ENCODE measurements around the gene UBE2D4.
"Not testable (repeated sequence)": the region's sequence is repeated elsewhere in the genome, so short reads cannot be mapped to it uniquely, and the experiment has no call there.

Gene UBE2D4

GRCh38 chr7:43960933-43961332, 34.7 kb downstream of the UBE2D4 start:
- no peak for DNase-seq

DNA sequence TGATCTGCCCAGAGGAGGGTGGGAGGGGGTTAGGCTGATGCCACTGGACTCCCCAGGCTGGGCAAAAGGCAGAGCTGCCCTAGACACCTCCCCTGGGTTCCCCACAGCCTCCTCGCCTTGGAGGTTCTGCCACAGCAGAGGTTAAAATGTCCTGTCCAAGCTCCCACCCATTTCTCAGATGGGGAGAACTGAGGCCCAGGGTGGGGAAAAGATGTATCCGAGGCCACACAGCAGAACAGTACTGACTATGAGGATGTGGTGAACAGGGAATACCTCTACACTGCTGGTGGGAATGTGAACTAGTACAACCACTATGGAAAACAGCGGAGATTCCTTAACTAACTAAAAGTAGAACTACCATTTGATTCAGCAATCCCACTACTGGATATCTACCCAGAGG, 40.2 kb downstream of the UBE2D4 start:
- not testable (repeated sequence) for DNase-seq

GRCh38 chr7:43968172-43969040, 42.2 kb downstream of the UBE2D4 start:
- not testable (repeated sequence) for DNase-seq

DNA sequence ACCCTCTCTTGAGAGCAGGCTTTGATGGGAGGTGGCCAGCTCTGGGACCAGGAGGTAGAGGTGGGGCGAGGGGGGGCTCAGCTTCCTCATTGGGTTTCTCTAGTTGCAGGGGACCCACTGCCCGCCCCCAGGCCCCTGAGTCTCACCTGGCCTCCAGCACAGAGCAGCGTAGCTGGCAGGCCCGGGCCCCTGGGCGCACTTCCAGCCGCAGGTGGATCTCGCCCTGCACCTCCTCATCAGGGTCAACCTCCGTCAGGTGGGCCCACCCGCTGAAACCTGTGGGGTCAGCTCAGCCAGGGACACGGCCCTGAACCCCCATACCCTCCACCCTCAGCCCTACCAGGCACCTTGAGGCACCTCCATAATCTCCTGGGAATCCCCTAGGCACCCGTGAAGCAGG, 43.4 kb downstream of the UBE2D4 start:
- DNase-seq, result not testable (repeated sequence)

DNA sequence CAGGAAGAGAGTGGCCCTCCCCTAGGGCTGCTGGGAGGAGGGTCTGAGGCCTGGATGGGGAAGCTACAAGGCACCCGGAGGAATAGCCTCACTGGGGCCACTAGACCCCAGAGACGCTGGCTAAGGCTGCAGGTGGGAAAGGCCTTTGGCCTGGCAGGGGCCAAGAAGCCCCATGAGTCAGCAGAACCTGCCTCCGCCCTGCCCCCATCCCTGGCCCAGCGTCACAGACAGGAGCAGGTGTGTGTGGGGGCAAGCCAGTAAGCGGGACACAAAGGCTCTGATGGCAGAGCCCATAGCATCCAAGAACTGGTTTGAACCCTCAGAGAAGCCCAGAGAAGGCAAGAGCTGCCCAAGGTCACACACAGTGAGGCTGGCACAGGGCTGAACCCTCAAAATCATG, 44.5 kb downstream of the UBE2D4 start:
- DNase-seq, result not testable (repeated sequence)

DNA sequence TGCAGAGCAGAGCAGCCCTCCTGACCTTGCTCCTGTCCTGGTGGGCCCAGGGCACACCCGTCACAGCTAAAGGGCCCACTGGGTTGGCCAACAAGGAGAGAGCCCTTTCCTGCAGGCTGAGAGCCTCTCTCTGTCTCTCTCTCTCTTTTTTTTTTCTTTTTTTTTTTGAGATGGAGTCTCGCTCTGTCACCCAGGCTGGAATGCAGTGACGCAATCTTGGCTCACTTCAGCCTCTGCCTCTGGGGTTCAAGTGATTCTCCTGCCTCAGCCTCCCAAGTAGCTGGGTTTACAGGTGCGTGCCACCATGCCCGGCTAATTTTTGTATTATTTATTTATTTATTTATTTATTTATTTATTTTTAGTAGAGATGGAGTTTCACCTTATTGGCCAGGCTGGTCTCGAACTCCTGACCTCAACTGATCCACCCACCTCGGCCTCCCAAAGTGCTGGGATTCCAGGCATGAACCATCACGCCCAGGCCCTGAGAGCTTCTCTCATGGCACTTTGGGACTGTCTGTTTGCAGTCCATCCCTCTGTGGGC, 47.9 kb downstream of the UBE2D4 start:
- DNase-seq, result not testable (repeated sequence)

DNA sequence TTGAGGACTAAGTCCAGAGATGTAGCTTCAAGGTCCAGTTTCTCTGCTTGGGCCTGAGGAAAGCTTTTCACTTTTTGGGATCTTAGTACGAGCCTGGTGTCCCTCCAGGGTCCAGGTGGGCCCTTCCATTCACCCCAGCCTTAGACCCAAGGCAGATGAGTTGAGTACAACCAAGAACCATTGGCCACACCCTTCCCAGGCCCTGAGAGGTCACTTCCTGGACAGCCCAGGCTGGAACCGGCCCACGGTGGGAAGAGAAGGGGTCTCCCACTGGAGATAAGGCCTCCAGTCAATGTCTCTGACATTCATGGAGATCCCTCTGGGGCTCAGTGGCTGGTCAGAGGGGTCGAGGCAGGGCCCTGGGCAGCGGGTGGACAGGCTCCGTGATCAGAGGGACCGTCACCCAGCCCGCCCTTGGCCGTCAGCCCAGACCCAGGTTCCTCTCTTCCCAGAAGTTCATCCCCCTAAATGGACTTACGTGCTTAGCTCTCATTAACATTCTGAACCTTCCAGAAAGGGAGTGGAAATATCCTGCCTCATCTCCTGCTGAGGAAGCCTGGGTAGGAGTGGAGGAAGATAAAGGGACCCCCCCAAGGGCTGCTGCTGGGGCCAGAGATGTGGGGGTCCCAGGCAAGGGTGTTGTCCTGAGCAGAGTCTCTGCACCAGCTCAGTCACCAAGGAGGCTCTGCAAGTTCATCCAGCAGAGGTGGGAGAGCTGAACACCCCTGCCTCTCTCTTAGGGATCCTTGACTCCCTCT, 48.7 kb downstream of the UBE2D4 start:
- DNase-seq, result not testable (repeated sequence)

GRCh38 chr7:43977525-43977924, 51.3 kb downstream of the UBE2D4 start:
- DNase-seq, result no peak

DNA sequence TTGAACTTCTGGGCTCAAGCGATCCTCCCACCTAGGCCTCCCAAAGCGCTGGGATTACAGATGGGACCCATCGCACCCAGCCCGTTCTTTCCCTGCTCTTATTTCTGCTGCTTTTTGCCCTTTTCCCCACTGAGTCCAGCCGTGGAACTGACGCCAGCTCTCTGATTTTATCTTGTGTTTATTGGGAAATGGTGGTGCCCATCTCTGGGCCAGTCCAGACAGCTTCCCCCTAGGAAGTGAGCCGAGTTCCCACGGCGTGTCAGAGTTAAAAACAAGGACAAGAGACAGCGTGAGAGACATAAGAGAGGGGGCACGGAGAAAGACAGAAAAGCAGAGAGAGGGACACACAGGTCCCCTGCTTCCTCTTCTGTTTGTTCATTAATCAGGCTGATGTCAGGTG, 51.9 kb downstream of the UBE2D4 start:
- not testable (repeated sequence) for DNase-seq

GRCh38 chr7:43982848-43983247, 56.6 kb downstream of the UBE2D4 start:
- DNase-seq, result not testable (repeated sequence)

- not testable (repeated sequence) for DNase-seq
Measured at GRCh38 chr7:43983736-43984135, 57.5 kb downstream of the UBE2D4 start.

- DNase-seq, result peak in 39 of 56 donors; percentile 3 to 74 (median 31)
Measured at GRCh38 chr7:43985904-43986864, 59.9 kb downstream of the UBE2D4 start.

- DNase-seq, result not testable (repeated sequence)
Measured at GRCh38 chr7:43987476-43987875, 61.2 kb downstream of the UBE2D4 start.

GRCh38 chr7:43990011-43990585, 63.9 kb downstream of the UBE2D4 start:
- not testable (repeated sequence) for DNase-seq

GRCh38 chr7:43990829-43991228, 64.6 kb downstream of the UBE2D4 start:
- not testable (repeated sequence) for DNase-seq

DNA sequence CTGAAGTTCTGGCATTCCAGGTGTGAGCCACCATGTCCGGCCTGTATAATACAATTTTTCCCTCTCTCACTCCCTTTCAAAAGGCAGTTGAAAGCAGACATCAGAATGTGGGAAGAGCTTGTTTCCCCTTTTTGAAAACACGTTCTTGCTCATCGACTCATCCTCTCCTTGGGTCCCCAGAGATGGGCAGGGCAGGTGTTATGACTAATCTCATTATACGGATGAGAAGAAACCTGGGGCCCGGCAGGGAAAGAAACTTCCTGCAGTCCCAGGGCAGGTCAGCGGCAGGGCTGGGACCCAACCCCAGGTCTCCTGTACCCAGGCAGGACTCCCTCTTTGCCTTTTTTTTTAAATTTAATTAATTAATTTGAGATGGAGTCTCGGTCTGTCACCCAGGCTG, 66.7 kb downstream of the UBE2D4 start:
- not testable (repeated sequence) for DNase-seq

DNA sequence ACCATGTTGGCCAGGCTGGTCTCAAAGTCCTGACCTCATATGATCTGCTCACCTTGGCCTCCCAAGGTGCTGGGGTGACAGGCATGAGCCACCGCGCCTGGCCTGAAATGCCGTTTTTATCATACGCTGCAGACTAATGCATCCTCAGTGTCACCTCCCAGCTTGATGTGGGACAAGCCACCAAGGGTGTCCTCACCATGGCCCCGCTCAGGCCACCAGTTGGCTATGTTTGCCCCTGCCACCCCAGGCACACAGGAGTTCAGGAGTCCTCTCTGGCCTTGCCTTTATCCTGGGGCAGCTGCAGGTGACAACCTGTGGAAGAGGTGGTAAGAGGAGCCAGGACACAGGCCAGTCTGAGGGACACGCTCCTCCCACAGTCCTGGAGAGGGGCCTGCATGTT, 68.4 kb downstream of the UBE2D4 start:
- not testable (repeated sequence) for DNase-seq

DNA sequence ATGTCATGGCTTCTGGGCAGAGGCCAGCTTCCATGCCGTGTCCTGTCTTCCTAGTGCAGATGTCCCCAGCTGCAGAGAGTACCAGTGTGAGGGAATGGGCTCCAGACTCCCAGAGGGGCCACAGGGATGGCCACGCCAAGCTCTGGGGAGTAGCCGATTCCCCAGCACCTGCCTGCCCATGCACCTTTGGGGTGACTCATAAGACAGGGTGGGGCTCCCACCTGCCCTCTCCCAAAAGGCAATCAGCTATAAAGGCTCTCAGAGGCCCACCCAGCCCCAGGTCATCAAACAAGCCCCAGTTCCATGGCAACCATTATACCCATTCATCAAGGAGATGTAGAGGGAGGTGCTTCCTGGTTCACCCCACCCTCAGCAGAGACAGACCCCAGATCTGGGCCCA, 71.3 kb downstream of the UBE2D4 start, which contains the start of gene SPDYE1:
SPDYE1 (plus strand) TSS at position 366 of the 400 bp plus-strand sequence. CDS start 2,053 bp downstream, outside the sequence.
- DNase-seq, result not testable (repeated sequence)
